ENCODE measurements around the gene SHH.

The SHH gene

GRCh38 chr7:155804897-155805825, 7.1 kb downstream of the SHH start:
- DNase-seq = peak; percentile 69

DNA sequence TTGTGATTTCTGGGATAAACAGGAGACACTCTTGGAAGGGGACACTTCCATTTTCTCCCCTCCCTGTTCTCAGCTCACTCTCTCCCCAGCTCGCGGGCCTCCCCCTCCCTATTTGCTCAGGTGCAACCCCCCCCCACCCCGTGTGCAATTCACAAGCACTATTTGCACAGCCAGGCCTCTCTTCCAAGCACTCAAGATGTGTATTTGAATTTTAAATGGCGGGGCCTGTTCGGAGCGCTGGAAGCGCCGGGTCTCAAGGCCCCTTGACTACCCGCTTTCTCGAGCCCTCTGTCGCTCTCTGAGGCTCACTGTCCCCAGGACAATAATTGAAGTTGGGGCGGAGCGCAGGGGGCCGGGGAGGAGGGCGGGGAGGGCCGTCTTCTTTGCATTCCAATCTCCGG, 7.8 kb downstream of the SHH start:
- no peak for DNase-seq

DNA sequence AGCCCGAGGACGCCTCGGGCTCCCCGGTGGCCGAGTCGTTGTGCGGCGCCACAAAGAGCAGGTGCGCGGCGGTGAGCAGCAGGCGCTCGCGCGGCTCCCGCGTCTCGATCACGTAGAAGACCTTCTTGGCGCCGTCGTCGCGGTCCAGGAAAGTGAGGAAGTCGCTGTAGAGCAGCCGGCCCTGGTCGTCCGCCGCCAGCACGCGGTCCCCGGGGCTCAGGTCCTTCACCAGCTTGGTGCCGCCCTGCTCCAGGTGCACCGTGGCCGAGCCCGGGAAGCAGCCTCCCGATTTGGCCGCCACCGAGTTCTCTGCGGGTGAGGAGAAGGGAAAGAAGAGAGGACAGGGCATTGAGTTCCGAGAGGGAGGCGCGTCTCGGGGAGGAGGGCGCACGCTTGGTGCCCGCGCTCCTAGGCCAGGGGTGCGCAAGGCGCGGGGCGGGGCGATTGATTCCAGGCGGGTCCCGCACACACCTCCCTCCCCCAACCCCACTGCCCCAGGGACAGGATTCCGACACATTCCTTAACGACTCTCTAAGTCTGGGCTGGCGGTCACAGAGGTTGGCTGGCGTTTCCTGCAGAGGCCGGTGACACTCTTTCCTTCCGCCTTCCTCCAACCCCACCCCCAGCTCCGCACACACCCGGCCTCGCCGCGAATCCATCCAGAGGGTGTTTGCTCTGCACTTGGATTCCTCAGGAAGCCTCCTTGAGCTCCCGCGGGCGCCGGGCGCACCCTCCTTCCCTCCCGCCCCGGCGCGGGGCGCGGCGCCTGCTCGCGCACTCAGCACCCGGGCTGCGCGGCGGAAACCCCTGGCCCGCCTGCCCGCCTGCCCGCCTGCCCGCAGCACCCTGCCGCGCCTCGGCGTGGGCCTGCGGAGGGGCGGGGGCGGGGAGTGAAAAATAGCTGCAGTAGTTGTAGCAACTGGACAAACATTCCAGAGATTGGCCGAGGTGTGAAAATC, 8.6 kb downstream of the SHH start:
- peak; percentile 26 for DNase-seq

GRCh38 chr7:155802906-155803417, 9.3 kb downstream of the SHH start:
- no peak for DNase-seq

DNA sequence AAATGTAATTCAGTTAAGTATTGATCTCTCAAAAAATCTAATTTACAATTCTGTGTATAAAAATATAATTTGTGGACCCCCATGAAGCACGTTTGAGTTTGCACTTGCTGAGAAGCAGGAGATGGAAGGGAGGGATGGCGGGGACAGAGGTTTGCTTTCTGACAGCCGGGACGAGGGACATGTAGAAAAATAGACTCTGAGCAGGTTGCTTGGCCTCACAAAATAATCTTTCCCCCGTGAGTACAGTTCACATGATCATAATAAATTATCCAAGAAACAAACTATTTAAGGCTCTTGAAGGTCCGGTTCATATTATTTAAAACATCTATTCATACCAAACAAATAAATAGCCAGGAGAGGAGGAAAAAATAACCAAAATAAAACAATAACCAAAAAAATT, 10.0 kb downstream of the SHH start:
- DNase-seq = no peak

- no peak for DNase-seq
Measured at GRCh38 chr7:155800741-155801267, 11.5 kb downstream of the SHH start.

- DNase-seq = no peak
Measured at GRCh38 chr7:155800301-155800700, 12.0 kb downstream of the SHH start.

DNA sequence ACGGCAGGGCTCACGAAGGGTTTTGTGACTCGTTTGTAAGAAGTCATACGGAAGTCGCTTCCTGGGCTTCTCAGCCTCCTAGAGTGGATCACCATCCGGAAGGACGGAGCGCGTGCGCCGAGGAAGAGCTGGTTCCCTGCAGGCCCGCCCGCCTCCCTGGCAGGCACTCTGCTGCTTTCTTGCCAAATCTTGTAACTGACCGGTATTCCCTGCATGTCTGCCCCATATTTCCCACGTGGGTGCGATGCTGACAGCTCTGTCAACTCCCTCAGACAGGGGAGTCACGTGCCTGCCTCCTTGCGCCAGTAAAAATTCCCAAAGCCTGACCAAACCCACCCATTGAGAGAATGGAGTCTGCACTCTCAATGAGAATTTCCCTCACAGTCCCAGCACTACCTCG, 12.7 kb downstream of the SHH start:
- DNase-seq = no peak

GRCh38 chr7:155798673-155799439, 13.4 kb downstream of the SHH start:
- DNase-seq = peak; percentile 62

DNA sequence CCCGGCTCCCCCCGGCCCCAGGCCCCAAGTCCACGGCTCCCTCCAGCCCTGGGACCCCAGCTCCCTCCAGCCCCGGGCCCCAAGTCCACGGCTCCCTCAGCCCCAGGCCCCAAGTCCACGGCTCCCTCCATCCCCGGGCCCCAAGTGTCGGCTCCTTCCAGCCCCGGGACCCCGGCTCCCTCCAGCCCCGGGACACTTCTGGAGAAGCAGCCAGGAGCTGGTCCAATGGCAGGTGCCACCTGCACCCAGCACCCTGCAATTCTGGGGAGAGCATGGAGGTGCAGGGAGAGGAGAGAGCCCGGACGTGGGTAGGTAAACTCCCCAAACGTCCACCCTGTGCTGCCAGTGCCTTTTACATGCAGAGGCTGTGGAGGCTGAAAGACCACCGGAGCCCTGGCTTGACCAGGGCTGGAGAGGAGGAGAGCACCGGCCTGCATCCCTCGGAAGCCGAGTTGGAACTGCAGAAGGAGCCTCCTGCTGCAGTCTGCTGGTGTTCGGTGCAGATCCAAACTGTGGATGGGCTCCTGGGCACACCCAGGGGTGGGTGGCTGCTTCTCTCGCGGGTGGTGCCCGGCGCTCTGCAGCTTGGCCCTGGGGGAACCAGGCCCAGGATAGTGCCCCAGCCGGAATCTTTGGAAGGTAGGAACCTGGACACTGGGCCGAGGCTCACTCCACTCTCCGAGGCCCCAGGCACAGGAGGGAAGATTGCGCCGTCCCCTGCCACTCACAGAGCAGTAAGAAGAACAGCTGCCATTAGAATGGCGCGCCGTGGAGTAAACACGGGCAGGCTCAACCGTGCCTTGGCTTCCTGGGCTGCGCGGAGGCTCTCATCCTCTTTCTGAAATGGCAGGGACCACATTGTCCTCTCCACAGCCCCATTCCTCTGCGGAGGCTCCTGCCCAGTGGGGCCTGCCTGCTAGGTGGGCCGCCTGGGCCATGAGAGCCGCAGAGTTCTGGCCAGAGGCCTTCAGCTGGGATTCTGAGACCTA, 14.7 kb downstream of the SHH start:
- DNase-seq = no peak

DNA sequence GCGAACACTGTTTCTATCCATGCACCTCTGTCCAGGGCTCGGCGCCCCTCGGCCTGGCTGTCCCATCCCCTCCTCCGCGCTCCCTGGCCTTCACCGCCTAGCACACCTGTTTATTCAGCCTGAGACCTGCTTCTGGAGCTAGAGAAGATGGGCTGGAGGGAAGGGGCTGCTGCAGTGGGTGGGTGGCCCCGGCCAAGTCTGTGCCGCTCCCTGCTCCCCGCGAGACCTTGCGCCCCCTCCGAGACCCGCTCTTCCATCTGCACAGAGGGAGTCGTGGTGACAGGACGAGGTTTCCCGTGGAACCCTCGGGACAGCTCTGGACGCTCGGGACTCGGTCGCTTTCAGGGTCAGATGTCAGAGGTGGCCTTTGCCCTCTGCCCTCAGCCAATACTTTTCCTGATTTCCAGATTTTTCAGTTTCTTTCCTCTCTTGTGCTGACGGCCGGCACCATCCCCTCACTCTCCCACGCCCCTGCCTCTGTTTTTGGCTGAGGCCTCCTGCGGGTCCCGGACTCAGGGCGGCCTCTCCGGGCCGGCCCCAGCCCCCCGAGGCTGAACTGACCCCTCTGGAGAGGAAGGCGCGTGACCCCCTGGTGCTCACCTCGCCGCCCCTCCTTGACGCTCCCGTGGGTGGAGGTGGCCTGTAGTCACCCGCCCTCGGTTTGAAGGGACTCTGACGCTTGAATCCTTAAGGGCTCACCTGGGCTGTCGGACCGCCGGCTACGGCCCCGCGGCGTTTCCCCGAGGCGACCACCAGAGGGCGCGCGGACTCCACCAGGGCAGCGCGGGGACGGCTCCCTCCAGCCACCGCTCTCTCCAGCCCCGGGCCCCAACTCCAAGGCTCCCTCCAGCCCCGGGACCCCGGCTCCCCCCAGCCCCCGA, 15.6 kb downstream of the SHH start:
- DNase-seq = peak; percentile 21

GRCh38 chr7:155795951-155796350, 16.3 kb downstream of the SHH start:
- DNase-seq = no peak

DNA sequence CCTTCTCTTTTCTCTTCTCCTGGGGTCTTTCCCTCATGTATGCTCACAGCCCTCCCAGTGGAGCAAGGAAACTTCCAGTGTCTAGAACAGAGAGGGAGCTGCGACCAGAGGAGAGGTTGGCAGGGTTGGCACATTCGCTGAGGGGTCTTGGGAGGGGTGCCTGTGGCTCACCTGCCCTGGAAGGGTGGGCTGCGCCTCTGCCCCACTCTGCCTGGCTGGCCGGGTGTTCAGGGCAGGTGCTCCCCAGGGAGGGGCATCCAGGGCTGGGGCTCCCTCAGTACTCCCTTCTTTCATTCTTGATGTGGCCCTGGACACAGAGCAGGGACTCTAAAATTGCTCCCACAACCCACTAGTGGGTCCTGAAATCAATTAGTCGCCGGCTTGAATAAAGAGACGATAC, 16.9 kb downstream of the SHH start:
- DNase-seq = no peak

DNA sequence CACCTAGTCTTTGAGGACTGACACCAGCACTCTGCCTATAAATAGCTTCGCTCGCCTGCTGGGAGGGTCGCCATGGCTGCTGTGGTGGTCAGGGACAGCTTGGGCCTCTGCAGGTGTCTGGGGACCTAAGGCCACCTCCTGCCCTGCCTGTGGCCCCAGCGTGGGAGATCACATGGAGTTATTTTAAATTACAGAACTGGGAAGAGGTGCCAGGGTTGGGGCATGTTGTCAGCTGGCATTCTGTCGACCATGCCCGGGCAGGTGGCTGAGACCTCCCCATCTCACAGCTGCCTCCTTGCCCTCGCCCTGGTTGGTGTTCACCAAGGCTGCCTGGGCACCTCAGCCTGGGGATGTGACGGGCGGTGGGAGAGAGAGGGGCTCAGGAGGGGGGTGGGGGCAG, 18.1 kb downstream of the SHH start:
- no peak for DNase-seq

DNA sequence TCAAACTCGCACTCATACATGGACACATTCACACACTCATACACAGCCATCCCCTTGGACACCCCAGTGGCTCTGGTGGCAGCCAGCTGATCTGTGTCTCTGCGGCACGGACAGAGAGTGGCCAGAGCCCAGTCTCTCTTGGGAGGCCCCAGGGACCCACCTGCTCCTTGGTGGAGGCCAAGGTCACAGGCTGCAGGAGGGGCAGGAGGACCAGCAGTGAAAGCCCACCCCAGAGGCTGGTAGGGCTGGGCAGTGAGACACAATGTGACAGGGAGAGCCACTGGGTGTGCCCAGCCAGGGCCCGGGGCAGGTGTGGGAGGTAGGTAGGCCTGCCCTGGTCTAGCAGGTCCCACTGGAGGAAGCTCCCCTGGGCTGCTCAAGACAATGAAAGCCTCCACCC, 18.5 kb downstream of the SHH start:
- DNase-seq = no peak

DNA sequence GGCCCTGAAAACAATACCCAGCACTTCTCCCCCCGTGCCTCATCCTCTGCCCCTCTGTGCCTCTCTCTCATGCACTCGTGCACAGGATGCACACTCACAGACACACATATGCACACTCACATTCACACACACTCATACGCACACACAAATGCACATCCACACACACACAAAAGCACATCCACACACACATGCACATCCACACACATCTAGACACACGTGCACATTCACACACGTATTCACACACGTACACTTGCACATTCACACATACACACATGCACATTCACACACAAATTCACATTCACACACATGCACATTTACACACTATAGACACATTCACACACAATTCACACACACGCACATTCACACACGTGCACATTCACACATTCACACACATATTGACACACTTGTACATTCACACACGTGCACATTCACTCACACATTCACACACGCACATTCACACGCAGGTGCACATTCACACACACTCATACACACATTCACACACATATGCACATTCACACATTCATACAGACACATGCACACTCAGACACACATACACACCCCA, 19.2 kb downstream of the SHH start:
- DNase-seq = no peak

DNA sequence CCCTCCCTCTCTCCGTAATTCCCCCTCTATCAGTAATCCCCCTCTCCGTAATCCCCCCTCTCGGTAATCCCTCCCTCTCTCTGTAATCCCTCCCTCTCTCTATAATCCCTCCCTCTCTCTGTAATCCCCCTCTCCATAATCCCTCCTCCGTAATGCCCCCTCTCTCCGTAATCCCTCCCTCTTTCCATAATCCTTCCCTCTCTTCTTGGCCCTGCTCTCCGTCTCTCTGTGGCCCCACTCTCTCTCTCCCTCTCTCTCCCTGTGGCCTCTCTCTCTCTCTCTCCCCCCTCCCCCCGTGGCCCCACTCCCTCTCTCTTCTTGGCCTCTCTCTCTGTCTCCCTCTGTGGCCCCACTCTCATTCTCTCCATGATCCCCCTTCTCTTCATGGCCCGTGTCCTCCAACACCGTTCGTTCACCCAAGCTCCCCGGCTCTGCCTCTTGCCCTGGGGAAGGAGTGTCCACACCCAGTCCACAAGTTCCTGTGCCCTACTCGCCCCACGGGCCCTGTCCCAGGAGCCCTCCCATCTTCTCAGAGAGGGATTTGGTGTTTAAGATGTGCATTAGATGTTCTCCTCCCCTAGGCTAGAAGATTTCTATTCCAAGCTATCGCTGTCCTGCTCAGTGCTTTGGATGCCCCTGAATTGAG, 19.8 kb downstream of the SHH start:
- no peak for DNase-seq

DNA sequence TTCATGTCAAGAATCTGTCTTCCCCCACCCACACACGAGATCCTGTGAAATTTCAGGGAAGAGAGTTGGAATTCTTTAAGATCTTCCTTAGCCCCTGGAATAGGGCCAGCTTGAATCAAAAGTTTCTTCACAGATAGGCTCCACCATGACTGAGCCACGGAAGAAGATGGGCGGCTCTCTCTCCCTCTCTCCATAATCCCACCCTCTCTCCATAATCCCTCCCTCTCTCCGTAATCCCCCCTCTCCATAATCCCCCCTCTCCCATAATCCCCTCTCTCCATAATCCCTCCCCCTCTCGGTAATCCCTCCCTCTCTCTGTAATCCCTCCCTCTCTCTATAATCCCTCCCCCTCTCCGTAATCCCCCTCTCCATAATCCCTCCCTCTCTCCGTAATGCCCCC, 20.4 kb downstream of the SHH start:
- DNase-seq = no peak

- no peak for DNase-seq
Measured at GRCh38 chr7:155791214-155791737, 21.0 kb downstream of the SHH start.
